ENCODE measurements around the gene MRPS27.
"Not testable (repeated sequence)": the region's sequence is repeated elsewhere in the genome, so short reads cannot be mapped to it uniquely, and the experiment has no call there.

Gene MRPS27

GRCh38 chr5:72325566-72326305 is 5.7 kb upstream of the MRPS27 start:
- DNase-seq (ENCODE audit: low read depth in 2 of 2) = peak; percentile 69 to 70

- DNase-seq (ENCODE audit: low read depth in 2 of 2) = no peak
Observed at GRCh38 chr5:72324189-72324825, 4.3 kb upstream of the MRPS27 start.

- DNase-seq (ENCODE audit: low read depth in 2 of 2) = not testable (repeated sequence)
Observed at GRCh38 chr5:72319435-72319975, 535 bp downstream of the MRPS27 start.

- DNase-seq (ENCODE audit: low read depth in 2 of 2) = peak; percentile 18 to 34
Observed at GRCh38 chr5:72314571-72315172, 5.4 kb downstream of the MRPS27 start.

- DNase-seq (ENCODE audit: low read depth in 2 of 2) = peak in 1 of 2 experiments; percentile 20
Observed at GRCh38 chr5:72313141-72313540, 6.9 kb downstream of the MRPS27 start.

GRCh38 chr5:72308853-72309191 is 11.2 kb downstream of the MRPS27 start:
- no peak for DNase-seq (ENCODE audit: low read depth in 2 of 2)

- DNase-seq (ENCODE audit: low read depth in 2 of 2) = peak; percentile 94 to 95
Observed at GRCh38 chr5:72307968-72308852, 11.8 kb downstream of the MRPS27 start.

GRCh38 chr5:72307573-72307967 is 12.5 kb downstream of the MRPS27 start:
- DNase-seq (ENCODE audit: low read depth in 2 of 2) = no peak

- DNase-seq (ENCODE audit: low read depth in 2 of 2) = no peak
Observed at GRCh38 chr5:72305194-72306142, 14.6 kb downstream of the MRPS27 start.

- no peak for DNase-seq (ENCODE audit: low read depth in 2 of 2)
Observed at GRCh38 chr5:72302171-72302570, 17.9 kb downstream of the MRPS27 start.

GRCh38 chr5:72301557-72301956 is 18.5 kb downstream of the MRPS27 start:
- no peak for DNase-seq (ENCODE audit: low read depth in 2 of 2)

GRCh38 chr5:72300590-72301339 is 19.3 kb downstream of the MRPS27 start:
- no peak for DNase-seq (ENCODE audit: low read depth in 2 of 2)

- DNase-seq (ENCODE audit: low read depth in 2 of 2) = no peak
Observed at GRCh38 chr5:72298711-72299110, 21.3 kb downstream of the MRPS27 start.

GRCh38 chr5:72298136-72298535 is 21.9 kb downstream of the MRPS27 start:
- DNase-seq (ENCODE audit: low read depth in 2 of 2) = not testable (repeated sequence)

GRCh38 chr5:72296256-72296655 is 23.8 kb downstream of the MRPS27 start:
- no peak for DNase-seq (ENCODE audit: low read depth in 2 of 2)

- no peak for DNase-seq (ENCODE audit: low read depth in 2 of 2)
Observed at GRCh38 chr5:72295539-72295938, 24.5 kb downstream of the MRPS27 start.

GRCh38 chr5:72294473-72294872 is 25.6 kb downstream of the MRPS27 start:
- DNase-seq (ENCODE audit: low read depth in 2 of 2) = no peak

GRCh38 chr5:72293495-72294055 is 26.5 kb downstream of the MRPS27 start:
- DNase-seq (ENCODE audit: low read depth in 2 of 2) = no peak

GRCh38 chr5:72292411-72292810 is 27.6 kb downstream of the MRPS27 start:
- no peak for DNase-seq (ENCODE audit: low read depth in 2 of 2)

GRCh38 chr5:72291601-72292000 is 28.4 kb downstream of the MRPS27 start:
- DNase-seq (ENCODE audit: low read depth in 2 of 2) = no peak
